HG03025 (cell line): Measurements from ENCODE around the gene RBFOX2.

Experiments
- ATAC-seq: cut with Tn5 transposase; IDR thresholded peaks from one replicate; pipeline ENCODE4 v1.9.1; 2021; ENCODE audit warnings: mild to moderate bottlenecking, moderate library complexity; ENCODE audit not compliant: unreplicated experiment, low FRiP score

The RBFOX2 gene

GRCh38 chr22:35947794-35948425 lies 80.7 kb downstream of the RBFOX2 start:
- no peak for ATAC-seq

GRCh38 chr22:35944458-35944857 lies 84.2 kb downstream of the RBFOX2 start:
- ATAC-seq: no peak

GRCh38 chr22:35940166-35940565 lies 88.5 kb downstream of the RBFOX2 start:
- ATAC-seq: no peak

- ATAC-seq: no peak
Observed at GRCh38 chr22:35938226-35938625, 90.4 kb downstream of the RBFOX2 start.

- ATAC-seq: no peak
Observed at GRCh38 chr22:35930933-35931332, 97.7 kb downstream of the RBFOX2 start.

GRCh38 chr22:35928285-35928798 lies 100.3 kb downstream of the RBFOX2 start:
- no peak for ATAC-seq

GRCh38 chr22:35923026-35923425 lies 105.6 kb downstream of the RBFOX2 start:
- ATAC-seq: no peak

- ATAC-seq: no peak
Observed at GRCh38 chr22:35921777-35922176, 106.8 kb downstream of the RBFOX2 start.

GRCh38 chr22:35921044-35921443 lies 107.6 kb downstream of the RBFOX2 start:
- ATAC-seq: no peak

- no peak for ATAC-seq
Observed at GRCh38 chr22:35919002-35919542, 109.6 kb downstream of the RBFOX2 start.

- no peak for ATAC-seq
Observed at GRCh38 chr22:35918456-35918855, 110.2 kb downstream of the RBFOX2 start.

GRCh38 chr22:35917651-35918050 lies 111.0 kb downstream of the RBFOX2 start:
- ATAC-seq: no peak

GRCh38 chr22:35915477-35916013 lies 113.1 kb downstream of the RBFOX2 start:
- no peak for ATAC-seq

- ATAC-seq: no peak
Observed at GRCh38 chr22:35914665-35915476, 113.8 kb downstream of the RBFOX2 start.

GRCh38 chr22:35914357-35914664 lies 114.3 kb downstream of the RBFOX2 start:
- ATAC-seq: no peak

GRCh38 chr22:35913925-35914324 lies 114.7 kb downstream of the RBFOX2 start:
- ATAC-seq: no peak

GRCh38 chr22:35912658-35913057 lies 116.0 kb downstream of the RBFOX2 start:
- no peak for ATAC-seq

GRCh38 chr22:35911877-35912276 lies 116.7 kb downstream of the RBFOX2 start:
- ATAC-seq: no peak

GRCh38 chr22:35910926-35911325 lies 117.7 kb downstream of the RBFOX2 start:
- ATAC-seq: no peak

GRCh38 chr22:35910003-35910769 lies 118.4 kb downstream of the RBFOX2 start:
- no peak for ATAC-seq

- ATAC-seq: no peak
Observed at GRCh38 chr22:35905894-35906293, 122.7 kb downstream of the RBFOX2 start.
